ENCODE results near the gene RAB11A.

Gene RAB11A

GRCh38 chr15:65845826-65846519 lies 23.3 kb upstream of the RAB11A start:
- no peak for TF ChIP-seq CTCF (IDR thresholded peaks at IDR 0.05; ENCODE audit: low read depth, low read length)
- no peak overlapping the region for H3K4me3 ChIP-seq (ENCODE audit: low read depth, low read length)

GRCh38 chr15:65847989-65848388 lies 21.3 kb upstream of the RAB11A start:
- TF ChIP-seq CTCF (IDR thresholded peaks at IDR 0.05; ENCODE audit: low read depth, low read length) = no peak
- H3K4me3 ChIP-seq (ENCODE audit: low read depth, low read length) = no peak overlapping the region

GRCh38 chr15:65851981-65852380 lies 17.3 kb upstream of the RAB11A start:
- no peak for TF ChIP-seq CTCF (IDR thresholded peaks at IDR 0.05; ENCODE audit: low read depth, low read length)
- H3K4me3 ChIP-seq (ENCODE audit: low read depth, low read length) = no peak overlapping the region

- peak; percentile 91 for TF ChIP-seq CTCF (IDR thresholded peaks at IDR 0.05; ENCODE audit: low read depth, low read length)
- no peak overlapping the region for H3K4me3 ChIP-seq (ENCODE audit: low read depth, low read length)
Measured at GRCh38 chr15:65856821-65857455, 12.4 kb upstream of the RAB11A start.

- no peak overlapping the region for H3K4me3 ChIP-seq (ENCODE audit: low read depth, low read length)
- TF ChIP-seq CTCF (IDR thresholded peaks at IDR 0.05; ENCODE audit: low read depth, low read length) = no peak
Measured at GRCh38 chr15:65857718-65858402, 11.4 kb upstream of the RAB11A start.

GRCh38 chr15:65862682-65863081 lies 6.6 kb upstream of the RAB11A start:
- TF ChIP-seq CTCF (IDR thresholded peaks at IDR 0.05; ENCODE audit: low read depth, low read length) = peak; percentile 53
- H3K4me3 ChIP-seq (ENCODE audit: low read depth, low read length) = no peak overlapping the region

- H3K4me3 ChIP-seq (ENCODE audit: low read depth, low read length) = no peak overlapping the region
- TF ChIP-seq CTCF (IDR thresholded peaks at IDR 0.05; ENCODE audit: low read depth, low read length) = no peak
Measured at GRCh38 chr15:65863106-65863505, 6.2 kb upstream of the RAB11A start.
